HepG2 (cell line): ENCODE measurements around the gene ARHGAP30. TPM values are rescaled to one million over a fixed set of nuclear protein-coding genes. Genes with fewer than 3 reads are reported as not detected.

Experiments used
- EEA1 ChIP-seq: sonication (generic); formaldehyde crosslinking; IDR thresholded peaks from 2 replicates; pipeline ENCODE4 v1.5.1; 2020; ENCODE audit warnings: mild to moderate bottlenecking, missing genetic modification reagents, borderline replicate concordance
- FOXJ3 ChIP-seq: sonication (generic); formaldehyde crosslinking; IDR thresholded peaks from 2 replicates; pipeline ENCODE4 v1.4.0; 2020; ENCODE audit warnings: missing genetic modification reagents, mild to moderate bottlenecking, borderline replicate concordance
- FOXK2 ChIP-seq: fragments of 450-650 bp; IDR thresholded peaks from 2 replicates; pipeline ENCODE4 v1.6.1; 2016
- HDAC1 ChIP-seq: sonication (generic); formaldehyde crosslinking; IDR thresholded peaks from 2 replicates; pipeline ENCODE4 v1.5.1; 2020; ENCODE audit warnings: mild to moderate bottlenecking, missing genetic modification reagents
- KDM6A ChIP-seq: IDR thresholded peaks from 2 replicates; pipeline ENCODE4 v1.6.1; 2016; ENCODE audit warnings: low read depth
- PHF21A ChIP-seq: sonication (generic); formaldehyde crosslinking; IDR thresholded peaks from 2 replicates; pipeline ENCODE4 v1.5.0; 2020; ENCODE audit warnings: mild to moderate bottlenecking, missing genetic modification reagents
- POLR2A ChIP-seq, 2 experiments: IDR thresholded peaks; 2 replicates each; pipeline ENCODE4 v1.6.1; 2011; ENCODE audit warnings: low read depth in 2 of 2, low read length in 2 of 2, mild to moderate bottlenecking in 1 of 2, moderate library complexity in 1 of 2; ENCODE audit not compliant: insufficient read depth in 1 of 2
- RXRB ChIP-seq: IDR thresholded peaks from 2 replicates; pipeline ENCODE4 v1.6.1; 2016; ENCODE audit warnings: borderline replicate concordance, missing genetic modification reagents, missing compliant biosample characterization
- SATB2 ChIP-seq: sonication (generic); formaldehyde crosslinking; IDR thresholded peaks from 2 replicates; pipeline ENCODE4 v1.5.0; 2020; ENCODE audit warnings: missing genetic modification reagents
- STAG1 ChIP-seq: sonication (generic); formaldehyde crosslinking; IDR thresholded peaks from 2 replicates; pipeline ENCODE4 v1.4.0; 2020; ENCODE audit warnings: missing genetic modification reagents
- ZBTB21 ChIP-seq: sonication (generic); formaldehyde crosslinking; IDR thresholded peaks from 2 replicates; pipeline ENCODE4 v1.4.0; 2020; ENCODE audit warnings: missing genetic modification reagents
- ZC3H13 ChIP-seq: sonication (generic); formaldehyde crosslinking; IDR thresholded peaks from 2 replicates; pipeline ENCODE4 v1.8.1; 2023; ENCODE audit warnings: mild to moderate bottlenecking, missing genetic modification reagents, moderate library complexity
- ZFYVE20 ChIP-seq: sonication (generic); formaldehyde crosslinking; IDR thresholded peaks from 2 replicates; pipeline ENCODE4 v1.8.0; 2023; ENCODE audit warnings: low read depth, mild to moderate bottlenecking, moderate library complexity, missing genetic modification reagents, borderline replicate concordance
- ZNF160 ChIP-seq: sonication (generic); formaldehyde crosslinking; IDR thresholded peaks from 2 replicates; pipeline ENCODE4 v1.8.0; 2022; ENCODE audit warnings: mild to moderate bottlenecking, inconsistent platforms, missing genetic modification reagents
- ZNF282 ChIP-seq: fragments of 450-650 bp; IDR thresholded peaks from 2 replicates; pipeline ENCODE4 v1.6.1; 2018; ENCODE audit not compliant: partially characterized antibody
- ZNF503 ChIP-seq: sonication (generic); formaldehyde crosslinking; IDR thresholded peaks from 2 replicates; pipeline ENCODE4 v1.4.0; 2020; ENCODE audit warnings: missing genetic modification reagents
- ZNF629 ChIP-seq: sonication (generic); formaldehyde crosslinking; conservative IDR thresholded peaks from 2 replicates; pipeline ENCODE4 v1.5.0; 2020; ENCODE audit warnings: missing genetic modification reagents
- ZNF768 ChIP-seq: sonication (generic); formaldehyde crosslinking; IDR thresholded peaks from 2 replicates; pipeline ENCODE4 v1.4.0; 2020; ENCODE audit warnings: missing genetic modification reagents
- ZNF792 ChIP-seq: IDR thresholded peaks from 2 replicates; pipeline ENCODE4 v1.6.1; 2016
- ZNF816 ChIP-seq: sonication (generic); formaldehyde crosslinking; IDR thresholded peaks from 2 replicates; pipeline ENCODE4 v1.8.0; 2022; ENCODE audit warnings: missing genetic modification reagents, mild to moderate bottlenecking, borderline replicate concordance
- polyA plus RNA-seq, 8 experiments: library from polyadenylated mRNA; depleted of rRNA in 3 of 8; stranded (reverse) in 7 of 8; unstranded in 1 of 8; fragments of >200 nt; fragmentation: Illumina TruSeq in 4 of 8; extraction: Trizol in 4 of 8; gene quantifications; 2 replicates each; pipeline versions ENCODE4 v1.2.1 to v1.2.3, GENCODE V29; 2011 to 2016; ENCODE audit warnings: low read depth in 4 of 8, missing spikeins in 1 of 8, mixed read lengths in 1 of 8; ENCODE audit not compliant: insufficient read depth in 1 of 8
- total RNA-seq, 5 experiments: library from RNA; depleted of rRNA; stranded (reverse); fragments of >200 nt; fragmentation: Illumina TruSeq; extraction: Trizol; gene quantifications; 2 replicates each; pipeline ENCODE4 v1.2.3, GENCODE V29; 2016; ENCODE audit warnings: low read depth in 1 of 5
- TF ChIP-seq, protein P1 (sequence below), 2 experiments: fragments of 450-650 bp in 1 of 2; sonication (generic) in 1 of 2; formaldehyde crosslinking in 1 of 2; IDR thresholded peaks; 2 replicates each; pipeline versions ENCODE4 v1.6.1 to v1.8.0; 2016 to 2022; ENCODE audit warnings: antibody characterized with exemption in 1 of 2, mild to moderate bottlenecking in 1 of 2, missing genetic modification reagents in 1 of 2

ARHGAP30 gene
- total and polyA plus RNA-seq, 2 of the 13 experiments (the other 11 are each of a cell fraction or from before 2014, with no cell fraction given), result 0.13 to 0.20 TPM

GRCh38 chr1:161071886-161072371 lies 2.2 kb upstream of the ARHGAP30 start (continued):
- 0 out of 2 replicates have a peak, but pooled peaks have one; percentile 17 for TF ChIP-seq HDAC1 (CRISPR knock-in tag)
- TF ChIP-seq RXRB (CRISPR knock-in tag), result no peak
- TF ChIP-seq PHF21A (CRISPR knock-in tag), result no peak
- no peak for TF ChIP-seq POLR2A (IDR thresholded peaks at IDR 0.05; ENCODE audit: insufficient read depth in 1 of 2, low read depth in 2 of 2, low read length in 2 of 2)
- TF ChIP-seq KDM6A (CRISPR knock-in tag), result no peak
- TF ChIP-seq ZNF282, result no peak
- TF ChIP-seq ZFYVE20, result no peak
- no peak for TF ChIP-seq SATB2 (CRISPR knock-in tag)
- no peak for TF ChIP-seq ZNF160 (CRISPR knock-in tag)
- TF ChIP-seq ZBTB21 (CRISPR knock-in tag), result no peak
- TF ChIP-seq ZC3H13 (CRISPR knock-in tag), result no peak
- TF ChIP-seq EEA1 (CRISPR knock-in tag), result peak; percentile 35; the same call in 1 of the 2 replicates
- peak; percentile 68 for TF ChIP-seq STAG1 (CRISPR knock-in tag)
- TF ChIP-seq ZNF629 (CRISPR knock-in tag), result no peak
- TF ChIP-seq, protein P1, sequence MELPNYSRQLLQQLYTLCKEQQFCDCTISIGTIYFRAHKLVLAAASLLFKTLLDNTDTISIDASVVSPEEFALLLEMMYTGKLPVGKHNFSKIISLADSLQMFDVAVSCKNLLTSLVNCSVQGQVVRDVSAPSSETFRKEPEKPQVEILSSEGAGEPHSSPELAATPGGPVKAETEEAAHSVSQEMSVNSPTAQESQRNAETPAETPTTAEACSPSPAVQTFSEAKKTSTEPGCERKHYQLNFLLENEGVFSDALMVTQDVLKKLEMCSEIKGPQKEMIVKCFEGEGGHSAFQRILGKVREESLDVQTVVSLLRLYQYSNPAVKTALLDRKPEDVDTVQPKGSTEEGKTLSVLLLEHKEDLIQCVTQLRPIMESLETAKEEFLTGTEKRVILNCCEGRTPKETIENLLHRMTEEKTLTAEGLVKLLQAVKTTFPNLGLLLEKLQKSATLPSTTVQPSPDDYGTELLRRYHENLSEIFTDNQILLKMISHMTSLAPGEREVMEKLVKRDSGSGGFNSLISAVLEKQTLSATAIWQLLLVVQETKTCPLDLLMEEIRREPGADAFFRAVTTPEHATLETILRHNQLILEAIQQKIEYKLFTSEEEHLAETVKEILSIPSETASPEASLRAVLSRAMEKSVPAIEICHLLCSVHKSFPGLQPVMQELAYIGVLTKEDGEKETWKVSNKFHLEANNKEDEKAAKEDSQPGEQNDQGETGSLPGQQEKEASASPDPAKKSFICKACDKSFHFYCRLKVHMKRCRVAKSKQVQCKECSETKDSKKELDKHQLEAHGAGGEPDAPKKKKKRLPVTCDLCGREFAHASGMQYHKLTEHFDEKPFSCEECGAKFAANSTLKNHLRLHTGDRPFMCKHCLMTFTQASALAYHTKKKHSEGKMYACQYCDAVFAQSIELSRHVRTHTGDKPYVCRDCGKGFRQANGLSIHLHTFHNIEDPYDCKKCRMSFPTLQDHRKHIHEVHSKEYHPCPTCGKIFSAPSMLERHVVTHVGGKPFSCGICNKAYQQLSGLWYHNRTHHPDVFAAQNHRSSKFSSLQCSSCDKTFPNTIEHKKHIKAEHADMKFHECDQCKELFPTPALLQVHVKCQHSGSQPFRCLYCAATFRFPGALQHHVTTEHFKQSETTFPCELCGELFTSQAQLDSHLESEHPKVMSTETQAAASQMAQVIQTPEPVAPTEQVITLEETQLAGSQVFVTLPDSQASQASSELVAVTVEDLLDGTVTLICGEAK (IDR thresholded peaks at IDR 0.05), result no peak
- TF ChIP-seq, protein P1 (CRISPR knock-in tag; IDR thresholded peaks at IDR 0.05), result no peak
- TF ChIP-seq FOXJ3 (CRISPR knock-in tag), result no peak
- no peak; the same call in 1 of the 2 replicates for TF ChIP-seq FOXK2
- TF ChIP-seq ZNF792 (CRISPR knock-in tag), result no peak
- no peak for TF ChIP-seq ZNF768 (CRISPR knock-in tag)
- TF ChIP-seq ZNF503 (CRISPR knock-in tag), result no peak
- no peak for TF ChIP-seq ZNF816 (CRISPR knock-in tag)
